H1 (cell line): ENCODE data around the gene ZNF592. TPM values are rescaled to one million over a fixed set of nuclear protein-coding genes. Genes with fewer than 3 reads are reported as not detected.

Source experiments
- CTCF ChIA-PET: fragments of 300-600 bp; sonication (Branson Sonifier 250); formaldehyde crosslinking; loops from one replicate; lab custom pipeline; 2021; ENCODE audit not compliant: partially characterized antibody; lab: Charles Lee
- POLR2A ChIA-PET: fragments of 300-600 bp; sonication (Branson Sonifier 250); formaldehyde crosslinking; loops from one replicate; lab custom pipeline; 2021; ENCODE audit warnings: inconsistent platforms; ENCODE audit not compliant: partially characterized antibody; lab: Charles Lee
- DNase-seq, 2 experiments: peaks; one replicate each; pipeline versions ENCODE4 v3.0.0 to v3.0.0-alpha.2; 2010 to 2022; ENCODE audit warnings: low spot score in 2 of 2, low read depth in 1 of 2, mixed read lengths in 1 of 2
- FAIRE-seq: peaks from 2 replicates; lab custom pipeline; 2011; peaks lifted over from hg19 to GRCh38; lab: Jason Lieb, UNC
- H2AFZ ChIP-seq: 2 replicates; pipeline ENCODE4 v1.8.1; 2012; ENCODE audit warnings: low read length, inconsistent platforms
- H2AK5ac ChIP-seq: 2 replicates; pipeline ENCODE4 v1.6.1; 2013; ENCODE audit warnings: low read depth, low read length
- H2BK120ac ChIP-seq: replicated peaks from 2 replicates; pipeline ENCODE3; 2013; ENCODE audit warnings: low read depth, low read length, inconsistent platforms
- H2BK12ac ChIP-seq: 2 replicates; pipeline ENCODE4 v1.6.1; 2013; ENCODE audit warnings: low read depth, low read length
- H2BK15ac ChIP-seq: 2 replicates; pipeline ENCODE4 v1.6.1; 2013; ENCODE audit warnings: low read length
- H2BK20ac ChIP-seq: 2 replicates; pipeline ENCODE4 v1.6.1; 2013; ENCODE audit warnings: low read length
- H2BK5ac ChIP-seq: 2 replicates; pipeline ENCODE4 v1.6.1; 2013; ENCODE audit warnings: low read depth, low read length
- H3K14ac ChIP-seq: 2 replicates; pipeline ENCODE4 v1.6.1; 2013; ENCODE audit warnings: inconsistent platforms; ENCODE audit not compliant: insufficient read length
- H3K18ac ChIP-seq: 2 replicates; pipeline ENCODE4 v1.6.1; 2013; ENCODE audit warnings: low read length; ENCODE audit errors: extremely low read depth
- H3K23ac ChIP-seq: 2 replicates; pipeline ENCODE4 v1.6.1; 2013; ENCODE audit warnings: inconsistent platforms; ENCODE audit not compliant: insufficient read length
- H3K23me2 ChIP-seq: 2 replicates; pipeline ENCODE4 v1.6.1; 2013; ENCODE audit warnings: low read depth, low read length
- H3K27ac ChIP-seq: 2 replicates; pipeline ENCODE4 v1.6.1; 2011; ENCODE audit warnings: low read depth, low read length, inconsistent platforms
- H3K27me3 ChIP-seq, 4 experiments: replicated peaks in 1 of 4; 1 replicate in 1 of 4; 2 replicates in 3 of 4; pipeline versions ENCODE4 v1.6.1 to v1.8.1; 2011 to 2013; ENCODE audit warnings: low read length in 3 of 4, mild to moderate bottlenecking in 3 of 4, inconsistent platforms in 2 of 4, mixed read lengths in 2 of 4, moderate library complexity in 1 of 4; ENCODE audit not compliant: control insufficient read depth in 3 of 4, insufficient read depth in 3 of 4; ENCODE audit errors: extremely low read depth in 1 of 4
- H3K36me3 ChIP-seq, 4 experiments: 2 replicates each; pipeline versions ENCODE4 v1.6.1 to v1.8.1; 2011 to 2013; ENCODE audit warnings: mild to moderate bottlenecking in 4 of 4, low read length in 3 of 4, moderate library complexity in 2 of 4, control low read depth in 1 of 4, inconsistent platforms in 1 of 4; ENCODE audit not compliant: insufficient read depth in 4 of 4, control insufficient read depth in 2 of 4
- H3K4ac ChIP-seq: replicated peaks from 2 replicates; pipeline ENCODE3; 2013; ENCODE audit warnings: low read length, low read depth, mixed read lengths, inconsistent platforms; ENCODE audit not compliant: insufficient read length
- H3K4me1 ChIP-seq, 4 experiments: replicated peaks in 1 of 4; 1 replicate in 1 of 4; 2 replicates in 3 of 4; pipeline versions ENCODE4 v1.6.1 to v1.8.1; 2011 to 2013; ENCODE audit warnings: low read length in 3 of 4, inconsistent platforms in 2 of 4, mixed read lengths in 1 of 4; ENCODE audit not compliant: insufficient read depth in 4 of 4, control insufficient read depth in 3 of 4
- H3K4me2 ChIP-seq, 2 experiments: 2 replicates each; pipeline versions ENCODE4 v1.6.1 to v1.8.1; 2011 to 2013; ENCODE audit warnings: low read depth in 2 of 2, low read length in 2 of 2, control low read depth in 1 of 2, inconsistent platforms in 1 of 2, mild to moderate bottlenecking in 1 of 2; ENCODE audit not compliant: insufficient read depth in 1 of 2
- H3K4me3 ChIP-seq, 4 experiments: fragments of 200-600, 300-600 bp in 1 of 4; sonication (generic), shearing (Covaris generic), sonication (Bioruptor Twin) in 1 of 4; 2 replicates each; pipeline versions ENCODE4 v1.5.1 to v1.8.1; 2011 to 2016; ENCODE audit warnings: low read length in 4 of 4, low read depth in 3 of 4, control low read depth in 2 of 4, inconsistent platforms in 2 of 4, mild to moderate bottlenecking in 2 of 4, mixed read lengths in 1 of 4, moderate library complexity in 1 of 4; ENCODE audit not compliant: insufficient read depth in 2 of 4; ENCODE audit errors: extremely low read depth in 1 of 4
- H3K56ac ChIP-seq: replicated peaks from 2 replicates; pipeline ENCODE3; 2013; ENCODE audit warnings: low read depth, mild to moderate bottlenecking, mixed read lengths, low read length, inconsistent platforms; ENCODE audit not compliant: insufficient read length
- H3K79me1 ChIP-seq: 2 replicates; pipeline ENCODE4 v1.6.1; 2013; ENCODE audit warnings: low read depth, low read length, control low read depth
- H3K79me2 ChIP-seq, 2 experiments: 2 replicates each; pipeline versions ENCODE4 v1.6.1 to v1.8.1; 2012 to 2013; ENCODE audit warnings: low read length in 2 of 2, mild to moderate bottlenecking in 2 of 2, inconsistent platforms in 1 of 2; ENCODE audit not compliant: insufficient read depth in 2 of 2, control insufficient read depth in 1 of 2
- H3K9ac ChIP-seq, 4 experiments: replicated peaks in 1 of 4; 1 replicate in 1 of 4; 2 replicates in 3 of 4; pipeline versions ENCODE4 v1.6.1 to v1.8.1; 2011 to 2013; ENCODE audit warnings: low read depth in 3 of 4, low read length in 3 of 4, control low read depth in 2 of 4, mild to moderate bottlenecking in 2 of 4, moderate library complexity in 2 of 4, inconsistent platforms in 1 of 4; ENCODE audit errors: extremely low read depth in 1 of 4
- H3K9me3 ChIP-seq, 2 experiments: 2 replicates each; pipeline versions ENCODE4 v1.6.1 to v1.8.1; 2012 to 2013; ENCODE audit warnings: mild to moderate bottlenecking in 2 of 2, moderate library complexity in 2 of 2, control low read depth in 1 of 2, inconsistent platforms in 1 of 2, low read depth in 1 of 2, low read length in 1 of 2, mixed read lengths in 1 of 2; ENCODE audit not compliant: insufficient read depth in 2 of 2
- H4K20me1 ChIP-seq, 2 experiments: replicated peaks in 1 of 2; 2 replicates each; pipeline versions ENCODE3 to v1.8.1; 2011 to 2013; ENCODE audit warnings: inconsistent platforms in 2 of 2, low read length in 2 of 2, mild to moderate bottlenecking in 1 of 2; ENCODE audit not compliant: insufficient read depth in 2 of 2, control insufficient read depth in 1 of 2
- H4K5ac ChIP-seq: 2 replicates; pipeline ENCODE4 v1.6.1; 2013; ENCODE audit warnings: low read length, low read depth, mixed read lengths, inconsistent platforms; ENCODE audit not compliant: insufficient read length
- H4K8ac ChIP-seq: 2 replicates; pipeline ENCODE4 v1.8.0; 2013; ENCODE audit warnings: mild to moderate bottlenecking, moderate library complexity, low read length, inconsistent platforms; ENCODE audit not compliant: insufficient read depth; ENCODE audit errors: extremely low read depth
- H4K91ac ChIP-seq: replicated peaks from 2 replicates; pipeline ENCODE3; 2013; ENCODE audit warnings: low read length, mixed read lengths, inconsistent platforms; ENCODE audit not compliant: insufficient read length
- CBX8 ChIP-seq: fragments of 300-800, 300-1000 bp; sonication (generic); IDR thresholded peaks from 2 replicates; pipeline ENCODE4 v1.7.1; 2016; ENCODE audit warnings: low read depth, low read length, borderline replicate concordance
- CHD1 ChIP-seq: IDR thresholded peaks from 2 replicates; pipeline ENCODE4 v1.6.1; 2012; ENCODE audit warnings: low read depth, low read length, improper control_type of control experiment
- HDAC2 ChIP-seq, 2 experiments: fragments of 300-600 bp in 1 of 2; sonication (generic) in 1 of 2; IDR thresholded peaks; 2 replicates each; pipeline ENCODE4 v1.6.1; 2011 to 2012; ENCODE audit warnings: low read depth in 2 of 2, low read length in 2 of 2, mild to moderate bottlenecking in 2 of 2, moderate library complexity in 2 of 2, borderline replicate concordance in 1 of 2, inconsistent platforms in 1 of 2
- WGBS, 2 experiments: shearing (Covaris generic) in 1 of 2; methylation state at CpG; one replicate each; pipeline versions ENCODE4 v1.1.6 to v1.1.7; 2013 to 2015; ENCODE audit warnings: low lambda C conversion rate in 2 of 2, mixed read lengths in 2 of 2, inconsistent platforms in 1 of 2, low coverage in 1 of 2, missing lambda C conversion rate in 1 of 2; ENCODE audit not compliant: insufficient replicate concordance in 2 of 2, insufficient coverage in 1 of 2, insufficient read length in 1 of 2; ENCODE audit errors: extremely low coverage in 1 of 2, missing lambda C conversion rate in 1 of 2; 5-methylcytosine and 5-hydroxymethylcytosine counted together
- polyA plus RNA-seq, 7 experiments: library from polyadenylated mRNA; depleted of rRNA in 3 of 7; stranded (reverse) in 5 of 7; unstranded in 2 of 7; fragments of >200 nt in 5 of 7; fragments of 200-250 nt in 2 of 7; gene quantifications; 1 replicate in 5 of 7; 2 replicates in 1 of 7; 4 replicates in 1 of 7; pipeline versions ENCODE4 v1.2.1 to v1.2.3, GENCODE V29; 2011 to 2013; ENCODE audit warnings: missing spikeins in 2 of 7, mixed read lengths in 2 of 7
- total RNA-seq: library from RNA; stranded (reverse); fragmentation: NEBNext Ultra II Directional; extraction: Animal tissue kit (Norgen Biotek cat#: 25700); gene quantifications from 2 replicates; pipeline ENCODE4 v1.2.1, GENCODE V29; 2021

ZNF592 gene
- total and polyA plus RNA-seq, 2 of the 8 experiments (the other 6 are each of a cell fraction or from before 2014, with no cell fraction given): 14.2 to 33.0 TPM

DNA sequence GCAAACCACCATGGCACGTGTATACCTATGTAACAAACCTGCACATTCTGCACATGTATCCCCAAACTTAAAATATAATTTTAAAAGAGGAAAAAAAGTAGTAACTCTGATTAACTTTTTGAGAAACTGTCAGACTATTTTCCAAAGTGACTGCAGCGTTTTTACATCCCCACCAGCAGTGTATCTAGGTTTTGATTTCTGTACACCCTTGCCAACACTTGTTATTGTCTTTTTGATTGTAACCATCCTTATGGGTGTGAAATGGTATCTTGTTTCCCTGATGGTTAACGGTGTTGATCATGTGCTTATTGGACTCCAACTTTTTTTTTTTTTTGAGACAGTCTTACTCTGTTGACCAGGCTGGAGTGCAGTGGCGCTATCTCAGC, 45.8 kb downstream of the ZNF592 start:
- Histone ChIP-seq H2BK20ac (no peak overlapping the region), H3K23me2 (no peaks in the 10 kb centered on the region), H3K18ac (no peak overlapping the region), H3K79me2 (peaks cover 0 to 2% of the 10 kb centered on the region in 2 experiments; a peak in 2 of 4 replicates), H3K9me3 (no peaks in the 10 kb centered on the region), H4K91ac (no peak overlapping the region), H2BK12ac (no peak overlapping the region), H3K56ac (no peak overlapping the region), H4K8ac (no peak overlapping the region), H2BK5ac (no peak overlapping the region), H3K4ac (no peak overlapping the region), H3K4me3 (no peak overlapping the region), H3K4me1 (no peaks in the 10 kb centered on the region), H3K9ac (no peak overlapping the region), H4K20me1 (peaks cover 2 to 6% of the 10 kb centered on the region in 2 experiments), H3K23ac (no peak overlapping the region), H2AFZ (no peak overlapping the region), H4K5ac (no peak overlapping the region), H3K27ac (no peak overlapping the region), H2BK15ac (no peak overlapping the region), H2AK5ac (no peak overlapping the region), H3K79me1 (no peaks in the 10 kb centered on the region; the same call in none of the 2 replicates), H3K27me3 (no peaks in the 10 kb centered on the region), H2BK120ac (no peak overlapping the region), H3K14ac (no peak overlapping the region), H3K4me2 (no peak overlapping the region), H3K36me3 (peaks cover 0 to 19% (median 10%) of the 10 kb centered on the region in 4 experiments; a peak in 6 of 8 replicates)
- WGBS, 2 experiments: 94% methylated on average over 4 of the region's 4 CpGs; no CpG with 5 or more reads in 1 of the 2 experiments
- TF ChIP-seq HDAC2 (IDR thresholded peaks at IDR 0.05; ENCODE audit: borderline replicate concordance in 1 of 2, low read depth in 2 of 2, low read length in 2 of 2) (no peak), CHD1 (no peak), CBX8 (no peak)
- DNase-seq: no peak
- ChIA-PET POLR2A (no interaction called here), CTCF (interaction anchor here (0.6 kb wide), 1 partner anchor 169 kb away, joined by 4 read pairs; no protein-coding TSS in a partner anchor)
- no peak for FAIRE-seq
